ENCODE data around the gene GREM2.

The GREM2 gene

DNA sequence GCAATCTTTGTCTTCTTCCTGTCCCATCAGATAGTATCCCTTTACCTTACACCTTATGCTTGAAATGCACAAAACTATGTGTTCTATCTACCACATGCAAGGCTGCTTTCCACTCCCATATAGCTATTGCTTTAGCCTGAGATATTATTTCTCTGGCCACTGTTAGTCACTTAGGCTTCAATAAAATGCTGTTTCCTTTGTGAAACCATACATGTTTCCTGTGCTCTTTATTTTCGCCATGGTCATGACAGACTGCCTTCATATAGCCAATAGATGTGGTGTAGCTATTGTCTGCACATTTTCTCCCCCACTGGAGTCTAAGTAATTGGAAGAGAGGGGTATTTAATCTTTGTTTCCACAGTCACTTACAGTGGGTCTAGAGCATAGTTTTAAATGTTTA, 108.4 kb downstream of the GREM2 start:
- Histone ChIP-seq H3K27ac (replicated peaks) (no peak overlapping the region), H3K4me3 (replicated peaks; ENCODE audit: insufficient read depth, low read length) (no peak overlapping the region), H3K27me3 (ENCODE audit: insufficient read depth, poor library complexity, severe bottlenecking) (no peaks in the 10 kb centered on the region)
- DNase-seq (ENCODE audit: low read depth in 1 of 2, low spot score in 1 of 2): no peak
- TF ChIP-seq, protein P1, sequence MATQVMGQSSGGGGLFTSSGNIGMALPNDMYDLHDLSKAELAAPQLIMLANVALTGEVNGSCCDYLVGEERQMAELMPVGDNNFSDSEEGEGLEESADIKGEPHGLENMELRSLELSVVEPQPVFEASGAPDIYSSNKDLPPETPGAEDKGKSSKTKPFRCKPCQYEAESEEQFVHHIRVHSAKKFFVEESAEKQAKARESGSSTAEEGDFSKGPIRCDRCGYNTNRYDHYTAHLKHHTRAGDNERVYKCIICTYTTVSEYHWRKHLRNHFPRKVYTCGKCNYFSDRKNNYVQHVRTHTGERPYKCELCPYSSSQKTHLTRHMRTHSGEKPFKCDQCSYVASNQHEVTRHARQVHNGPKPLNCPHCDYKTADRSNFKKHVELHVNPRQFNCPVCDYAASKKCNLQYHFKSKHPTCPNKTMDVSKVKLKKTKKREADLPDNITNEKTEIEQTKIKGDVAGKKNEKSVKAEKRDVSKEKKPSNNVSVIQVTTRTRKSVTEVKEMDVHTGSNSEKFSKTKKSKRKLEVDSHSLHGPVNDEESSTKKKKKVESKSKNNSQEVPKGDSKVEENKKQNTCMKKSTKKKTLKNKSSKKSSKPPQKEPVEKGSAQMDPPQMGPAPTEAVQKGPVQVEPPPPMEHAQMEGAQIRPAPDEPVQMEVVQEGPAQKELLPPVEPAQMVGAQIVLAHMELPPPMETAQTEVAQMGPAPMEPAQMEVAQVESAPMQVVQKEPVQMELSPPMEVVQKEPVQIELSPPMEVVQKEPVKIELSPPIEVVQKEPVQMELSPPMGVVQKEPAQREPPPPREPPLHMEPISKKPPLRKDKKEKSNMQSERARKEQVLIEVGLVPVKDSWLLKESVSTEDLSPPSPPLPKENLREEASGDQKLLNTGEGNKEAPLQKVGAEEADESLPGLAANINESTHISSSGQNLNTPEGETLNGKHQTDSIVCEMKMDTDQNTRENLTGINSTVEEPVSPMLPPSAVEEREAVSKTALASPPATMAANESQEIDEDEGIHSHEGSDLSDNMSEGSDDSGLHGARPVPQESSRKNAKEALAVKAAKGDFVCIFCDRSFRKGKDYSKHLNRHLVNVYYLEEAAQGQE (IDR thresholded peaks at IDR 0.05; ENCODE audit: insufficient replicate concordance, low read depth): no peak
- TF ChIP-seq SPI1 (IDR thresholded peaks at IDR 0.05; ENCODE audit: borderline replicate concordance, low read depth): no peak
- TF ChIP-seq POLR2AphosphoS5 (IDR thresholded peaks at IDR 0.05; ENCODE audit: low read depth): no peak
- TF ChIP-seq, protein P2, sequence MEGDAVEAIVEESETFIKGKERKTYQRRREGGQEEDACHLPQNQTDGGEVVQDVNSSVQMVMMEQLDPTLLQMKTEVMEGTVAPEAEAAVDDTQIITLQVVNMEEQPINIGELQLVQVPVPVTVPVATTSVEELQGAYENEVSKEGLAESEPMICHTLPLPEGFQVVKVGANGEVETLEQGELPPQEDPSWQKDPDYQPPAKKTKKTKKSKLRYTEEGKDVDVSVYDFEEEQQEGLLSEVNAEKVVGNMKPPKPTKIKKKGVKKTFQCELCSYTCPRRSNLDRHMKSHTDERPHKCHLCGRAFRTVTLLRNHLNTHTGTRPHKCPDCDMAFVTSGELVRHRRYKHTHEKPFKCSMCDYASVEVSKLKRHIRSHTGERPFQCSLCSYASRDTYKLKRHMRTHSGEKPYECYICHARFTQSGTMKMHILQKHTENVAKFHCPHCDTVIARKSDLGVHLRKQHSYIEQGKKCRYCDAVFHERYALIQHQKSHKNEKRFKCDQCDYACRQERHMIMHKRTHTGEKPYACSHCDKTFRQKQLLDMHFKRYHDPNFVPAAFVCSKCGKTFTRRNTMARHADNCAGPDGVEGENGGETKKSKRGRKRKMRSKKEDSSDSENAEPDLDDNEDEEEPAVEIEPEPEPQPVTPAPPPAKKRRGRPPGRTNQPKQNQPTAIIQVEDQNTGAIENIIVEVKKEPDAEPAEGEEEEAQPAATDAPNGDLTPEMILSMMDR (IDR thresholded peaks at IDR 0.05; ENCODE audit: insufficient read depth, low read length): no peak
- no peak for TF ChIP-seq GABPA (IDR thresholded peaks at IDR 0.05; ENCODE audit: low read depth)

DNA sequence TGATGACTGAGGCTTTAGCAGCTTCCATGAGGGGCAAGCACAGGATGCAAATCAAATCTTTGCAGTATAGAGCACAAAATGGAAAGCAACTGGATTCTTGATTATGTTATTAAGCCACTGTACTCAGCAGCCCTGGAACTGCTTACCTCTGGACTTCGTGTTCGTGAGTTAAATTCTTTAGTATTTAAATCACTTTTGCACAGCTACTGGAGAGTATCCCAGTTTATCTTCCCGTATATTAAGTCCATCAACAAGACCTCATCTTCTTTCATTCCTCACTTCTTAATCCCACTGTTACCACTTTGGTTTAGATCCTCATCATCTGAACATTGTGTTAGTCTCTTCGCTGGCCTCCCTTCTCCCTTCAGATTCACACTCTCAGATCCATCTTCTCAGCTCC, 108.9 kb downstream of the GREM2 start:
- no peak for TF ChIP-seq POLR2AphosphoS5 (IDR thresholded peaks at IDR 0.05; ENCODE audit: low read depth)
- TF ChIP-seq SPI1 (IDR thresholded peaks at IDR 0.05; ENCODE audit: borderline replicate concordance, low read depth): no peak
- TF ChIP-seq, protein P2 (IDR thresholded peaks at IDR 0.05; ENCODE audit: insufficient read depth, low read length): no peak
- TF ChIP-seq GABPA (IDR thresholded peaks at IDR 0.05; ENCODE audit: low read depth): no peak
- TF ChIP-seq, protein P1 (IDR thresholded peaks at IDR 0.05; ENCODE audit: insufficient replicate concordance, low read depth): no peak
- Histone ChIP-seq H3K27me3 (ENCODE audit: insufficient read depth, poor library complexity, severe bottlenecking) (no peaks in the 10 kb centered on the region), H3K27ac (replicated peaks) (no peak overlapping the region)

DNA sequence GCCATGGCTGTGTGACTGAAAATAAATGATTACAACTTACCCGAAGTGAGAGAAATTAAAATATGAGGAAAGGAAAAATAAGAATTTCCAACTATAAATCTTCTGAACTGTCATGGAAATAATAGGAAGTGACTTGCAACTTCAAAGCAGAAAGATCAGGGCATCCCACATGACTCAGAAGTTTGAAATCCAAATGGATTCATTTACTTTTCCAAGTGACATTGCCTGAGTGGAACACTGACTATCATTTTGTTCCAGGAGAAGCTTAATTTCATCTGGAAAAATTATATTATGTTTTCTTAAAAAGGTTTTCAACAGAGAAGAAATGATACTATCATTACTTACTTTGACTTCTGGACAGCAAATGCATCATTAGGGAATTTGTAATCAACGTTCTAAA, 110.8 kb downstream of the GREM2 start:
- Histone ChIP-seq H3K4me3 (replicated peaks; ENCODE audit: insufficient read depth, low read length) (no peak overlapping the region), H3K27me3 (ENCODE audit: insufficient read depth, poor library complexity, severe bottlenecking) (no peaks in the 10 kb centered on the region), H3K27ac (replicated peaks) (no peak overlapping the region)
- TF ChIP-seq POLR2AphosphoS5 (IDR thresholded peaks at IDR 0.05; ENCODE audit: low read depth) (no peak), GABPA (IDR thresholded peaks at IDR 0.05; ENCODE audit: low read depth) (no peak), SPI1 (IDR thresholded peaks at IDR 0.05; ENCODE audit: borderline replicate concordance, low read depth) (no peak)
- TF ChIP-seq, protein P2 (IDR thresholded peaks at IDR 0.05; ENCODE audit: insufficient read depth, low read length): no peak
- TF ChIP-seq, protein P1 (IDR thresholded peaks at IDR 0.05; ENCODE audit: insufficient replicate concordance, low read depth): no peak
- DNase-seq (ENCODE audit: low read depth in 1 of 2, low spot score in 1 of 2): no peak

More for the DNA sequence above, 108.9 kb downstream of the GREM2 start:
- no peak overlapping the region for H3K4me3 ChIP-seq (replicated peaks; ENCODE audit: insufficient read depth, low read length)
- no peak for DNase-seq (ENCODE audit: low read depth in 1 of 2, low spot score in 1 of 2)

All from HL-60 (cell line).